Lung (tissue), 12 donors: ENCODE data around the gene LSS. TPM values are rescaled to one million over a fixed set of nuclear protein-coding genes. Genes with fewer than 3 reads are reported as not detected.
A peak's percentile ranks its signal among the peaks of the same experiment; 100 is the strongest.

Source experiments
- ATAC-seq: fragments of 200-7000 bp; cut with Tn5 transposase; one replicate; pipeline ENCODE4 v1.9.1; 2020; ENCODE audit warnings: moderate number of reproducible peaks; ENCODE audit not compliant: insufficient read depth, low FRiP score
- DNase-seq, 3 donors: peaks; one replicate each; pipeline ENCODE4 v3.0.0-alpha.2; 2013 to 2017
- H3K27ac ChIP-seq, 2 donors: one replicate each; pipeline ENCODE4 v1.5.1; 2013; ENCODE audit warnings: mild to moderate bottlenecking in 2 of 2, moderate library complexity in 2 of 2, control low read depth in 1 of 2, inconsistent platforms in 1 of 2, low read depth in 1 of 2, low read length in 1 of 2
- H3K27me3 ChIP-seq, 3 donors: one replicate each; pipeline ENCODE4 v1.5.1; 2013; ENCODE audit warnings: low read length in 2 of 3; ENCODE audit not compliant: control insufficient read depth in 3 of 3, insufficient read depth in 3 of 3
- H3K36me3 ChIP-seq, 4 donors: one replicate each; pipeline ENCODE4 v1.5.1; 2013; ENCODE audit warnings: low read length in 4 of 4, mild to moderate bottlenecking in 1 of 4, moderate library complexity in 1 of 4; ENCODE audit not compliant: control insufficient read depth in 4 of 4, insufficient read depth in 4 of 4
- H3K4me1 ChIP-seq, 5 donors: one replicate each; pipeline ENCODE4 v1.5.1; 2013; ENCODE audit warnings: low read length in 5 of 5, mild to moderate bottlenecking in 2 of 5, moderate library complexity in 1 of 5; ENCODE audit not compliant: control insufficient read depth in 5 of 5, insufficient read depth in 5 of 5
- H3K4me3 ChIP-seq: one replicate; pipeline ENCODE4 v1.5.1; 2013; ENCODE audit warnings: mild to moderate bottlenecking, control low read depth, moderate library complexity
- H3K9ac ChIP-seq, 2 donors: one replicate each; pipeline ENCODE4 v1.5.1; 2013; ENCODE audit warnings: low read length in 2 of 2, control low read depth in 1 of 2; ENCODE audit not compliant: insufficient read depth in 1 of 2
- H3K9me3 ChIP-seq, 4 donors: one replicate each; pipeline ENCODE4 v1.5.1; 2013; ENCODE audit warnings: low read length in 3 of 4, mild to moderate bottlenecking in 1 of 4, moderate library complexity in 1 of 4; ENCODE audit not compliant: control insufficient read depth in 4 of 4, insufficient read depth in 3 of 4
- WGBS, 2 donors: extraction: QIAGEN DNeasy Blood & Tissue Kit; methylation state at CpG; one replicate each; pipeline ENCODE4 v1.1.7; 2013; 5-methylcytosine and 5-hydroxymethylcytosine counted together
- polyA plus RNA-seq, 2 donors: library from polyadenylated mRNA; stranded (reverse); fragments of 200-250 nt; gene quantifications; one replicate each; pipeline ENCODE4 v1.2.1, GENCODE V29; 2013
- total RNA-seq, 2 donors: library from RNA; depleted of rRNA in 1 of 2; stranded (reverse); fragments of >200 nt in 1 of 2; gene quantifications; one replicate each; pipeline ENCODE4 v1.2.1, GENCODE V29; 2014 to 2021
- TF ChIP-seq, protein P1 (sequence below): IDR thresholded peaks from 2 replicates; pipeline ENCODE4 v1.5.1; 2012; ENCODE audit warnings: mild to moderate bottlenecking; ENCODE audit errors: control extremely low read depth, extremely low read depth
- donor health status: control.
- donor health status: control.
- donor health status: Bipolar disorder and iron deficiency.
- donor health status: healthy.
- donor health status: DM: yes; HTN: yes; CAD: no.

LSS gene
- total and polyA plus RNA-seq, 4 donors, result 54.6 to 152 (median 98.8) TPM

DNA sequence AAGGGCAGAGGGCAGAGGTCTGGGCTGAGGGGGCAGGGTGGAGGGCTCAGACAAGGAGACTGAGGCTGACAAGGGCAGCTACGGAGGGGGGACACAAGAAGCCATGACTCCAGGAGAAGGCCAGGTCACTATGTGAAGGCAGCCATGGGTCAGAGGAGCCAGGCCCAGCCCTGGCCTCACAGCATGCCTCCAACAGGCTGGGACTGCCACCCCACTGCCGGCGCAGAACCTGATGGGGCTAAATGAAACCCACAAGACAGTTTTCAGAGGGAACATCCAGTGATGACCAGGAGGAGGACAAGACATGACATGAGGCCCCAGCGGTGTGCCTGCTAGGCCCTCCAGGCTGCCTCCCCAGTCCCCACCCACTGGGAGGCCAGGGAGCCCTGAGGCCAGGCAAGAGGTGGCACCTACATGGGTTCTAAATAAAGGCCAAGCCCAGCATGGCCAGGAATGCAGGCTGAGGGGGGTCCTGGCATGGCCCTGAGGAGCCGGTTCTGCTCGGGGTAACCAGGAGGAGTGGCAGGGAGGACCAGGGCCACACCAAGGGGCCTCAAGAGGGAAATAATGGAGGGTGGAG lies 27.3 kb upstream of the LSS start:
- Histone ChIP-seq H3K4me1 (no peaks in the 10 kb centered on the region), H3K9me3 (no peaks in the 10 kb centered on the region), H3K36me3 (peaks cover 29 to 63% (median 51%) of the 10 kb centered on the region in 4 donors), H3K27me3 (no peaks in the 10 kb centered on the region), H3K9ac (no peak overlapping the region), H3K27ac (peak overlapping the region in 1 of 2 donors; percentile 51), H3K4me3 (no peak overlapping the region)
- no peak for DNase-seq
- no peak for ATAC-seq
- WGBS, 2 donors, result 95 to 96% methylated on average over 6 of the region's 6 CpGs
- TF ChIP-seq, protein P1, sequence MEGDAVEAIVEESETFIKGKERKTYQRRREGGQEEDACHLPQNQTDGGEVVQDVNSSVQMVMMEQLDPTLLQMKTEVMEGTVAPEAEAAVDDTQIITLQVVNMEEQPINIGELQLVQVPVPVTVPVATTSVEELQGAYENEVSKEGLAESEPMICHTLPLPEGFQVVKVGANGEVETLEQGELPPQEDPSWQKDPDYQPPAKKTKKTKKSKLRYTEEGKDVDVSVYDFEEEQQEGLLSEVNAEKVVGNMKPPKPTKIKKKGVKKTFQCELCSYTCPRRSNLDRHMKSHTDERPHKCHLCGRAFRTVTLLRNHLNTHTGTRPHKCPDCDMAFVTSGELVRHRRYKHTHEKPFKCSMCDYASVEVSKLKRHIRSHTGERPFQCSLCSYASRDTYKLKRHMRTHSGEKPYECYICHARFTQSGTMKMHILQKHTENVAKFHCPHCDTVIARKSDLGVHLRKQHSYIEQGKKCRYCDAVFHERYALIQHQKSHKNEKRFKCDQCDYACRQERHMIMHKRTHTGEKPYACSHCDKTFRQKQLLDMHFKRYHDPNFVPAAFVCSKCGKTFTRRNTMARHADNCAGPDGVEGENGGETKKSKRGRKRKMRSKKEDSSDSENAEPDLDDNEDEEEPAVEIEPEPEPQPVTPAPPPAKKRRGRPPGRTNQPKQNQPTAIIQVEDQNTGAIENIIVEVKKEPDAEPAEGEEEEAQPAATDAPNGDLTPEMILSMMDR, result no peak

DNA sequence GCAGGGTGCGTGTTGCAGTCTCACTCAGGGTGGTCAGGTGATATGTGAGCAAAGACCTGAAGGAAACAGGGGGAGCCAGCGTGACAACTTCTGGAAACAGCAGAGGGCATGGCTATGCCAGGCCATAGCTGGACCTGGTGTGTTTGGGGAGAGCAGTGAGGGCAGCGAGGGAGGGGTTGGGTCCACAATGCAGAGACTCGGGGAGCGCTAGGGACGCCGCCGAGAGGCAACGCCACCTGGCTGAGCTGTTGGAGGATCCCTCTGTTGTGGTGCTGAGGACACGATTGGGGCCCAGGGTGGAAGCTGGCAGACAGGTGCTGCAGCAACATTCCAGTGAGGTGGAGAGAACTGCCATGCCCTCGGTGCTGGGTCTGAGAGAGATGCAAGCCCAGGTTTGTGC lies 26.6 kb upstream of the LSS start:
- DNase-seq (no peak), ATAC-seq (no peak)
- no peaks in the 10 kb centered on the region for H3K9me3 ChIP-seq
- H3K4me1 ChIP-seq, result no peaks in the 10 kb centered on the region
- H3K27me3 ChIP-seq, result no peaks in the 10 kb centered on the region
- H3K27ac ChIP-seq, result no peak overlapping the region
- peaks cover 31 to 61% (median 51%) of the 10 kb centered on the region in 4 donors for H3K36me3 ChIP-seq
- TF ChIP-seq, protein P1, result no peak
- WGBS, 2 donors, result 87 to 96% methylated on average over 11 of the region's 11 CpGs
- no peak overlapping the region for H3K4me3 ChIP-seq
- H3K9ac ChIP-seq, result no peak overlapping the region

DNA sequence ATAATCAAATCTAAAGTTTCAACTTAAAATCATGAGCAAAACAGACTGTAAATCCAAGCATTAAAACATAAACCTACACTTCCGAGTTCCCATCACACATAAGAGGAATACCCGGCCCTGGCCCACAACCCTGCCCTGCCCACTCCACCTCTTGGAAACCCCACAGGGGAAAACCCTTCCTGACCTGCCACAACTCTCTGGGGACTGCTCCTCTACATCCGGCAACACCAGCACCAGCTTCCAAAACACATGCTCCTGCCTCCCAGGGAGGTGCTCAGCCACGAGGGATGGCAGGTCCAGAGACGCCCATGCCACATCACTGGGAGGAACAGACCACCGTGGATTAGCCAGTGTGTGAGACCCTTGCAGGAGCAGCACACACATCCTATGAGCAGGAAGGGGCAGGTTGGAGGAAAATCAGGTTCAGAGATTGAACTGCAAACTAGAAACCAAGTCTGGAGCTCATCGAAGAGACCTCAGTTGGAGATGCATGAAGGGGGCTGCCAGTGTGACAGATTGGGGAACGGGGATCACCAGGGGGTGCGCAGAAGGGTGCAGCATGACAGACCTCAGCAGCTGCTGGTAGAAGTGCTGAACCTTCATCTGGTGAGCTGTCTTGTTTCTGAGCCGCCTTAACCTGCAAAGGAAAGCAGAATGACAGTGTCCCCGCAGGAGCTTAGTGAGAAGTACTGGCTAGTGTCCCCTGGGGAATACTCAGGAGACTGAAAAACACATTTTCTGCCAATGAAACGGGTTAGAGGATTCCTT lies 25.8 kb upstream of the LSS start:
- WGBS, 2 donors, result 72 to 87% methylated on average over 12 of the region's 12 CpGs
- H3K27ac ChIP-seq, result no peak overlapping the region
- no peaks in the 10 kb centered on the region for H3K9me3 ChIP-seq
- ATAC-seq (no peak), DNase-seq (no peak)
- peaks cover 32 to 64% (median 55%) of the 10 kb centered on the region in 4 donors for H3K36me3 ChIP-seq
- no peak overlapping the region for H3K4me3 ChIP-seq
- TF ChIP-seq, protein P1, result no peak
- H3K9ac ChIP-seq, result no peak overlapping the region
- H3K27me3 ChIP-seq, result no peaks in the 10 kb centered on the region
- no peaks in the 10 kb centered on the region for H3K4me1 ChIP-seq
